ENCODE measurements around the gene MTCL1.

The MTCL1 gene

GRCh38 chr18:8794934-8795280 lies 89.6 kb downstream of the MTCL1 start:
- DNase-seq, result no peak

GRCh38 chr18:8795586-8796325 lies 90.4 kb downstream of the MTCL1 start:
- peak; percentile 86 for DNase-seq

DNA sequence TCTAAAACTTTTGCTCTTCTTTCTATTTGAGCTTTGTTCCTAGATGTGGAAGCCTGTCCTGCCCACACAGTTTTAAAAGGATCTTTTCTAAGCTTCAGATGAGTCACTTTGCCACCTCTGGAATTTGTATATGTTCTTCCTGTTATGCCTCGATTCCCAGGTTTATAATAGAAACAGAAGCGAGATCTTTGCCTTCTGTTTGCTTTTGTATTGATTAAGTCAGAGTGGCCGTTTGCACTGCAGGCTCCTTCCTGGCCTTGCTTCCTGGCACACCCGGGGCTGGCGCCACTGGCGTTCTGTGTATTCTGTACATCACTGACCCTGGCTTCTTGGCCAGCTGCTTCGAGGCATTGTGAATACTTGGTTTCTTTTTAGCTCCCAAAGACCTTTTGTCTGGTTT lies 91.8 kb downstream of the MTCL1 start:
- no peak for DNase-seq

DNA sequence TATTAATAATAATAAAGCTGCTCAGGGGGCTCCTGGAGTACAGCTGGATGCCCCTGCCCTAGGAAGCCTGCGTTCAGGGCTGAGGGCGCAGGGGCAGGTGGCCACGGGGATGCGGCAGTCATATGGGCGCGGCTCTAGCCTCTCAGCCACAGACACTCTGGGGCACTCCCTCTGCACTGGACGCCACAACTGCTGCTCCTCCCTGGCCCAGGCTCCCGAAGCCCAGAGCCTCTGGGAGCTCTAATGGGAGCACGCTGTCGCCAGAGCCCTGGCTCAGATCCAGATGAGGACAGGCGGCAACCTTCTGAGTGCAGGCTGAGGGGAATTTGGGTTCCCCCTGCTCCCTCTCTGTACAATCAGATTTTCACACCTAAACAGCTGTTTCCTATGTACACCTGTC lies 93.6 kb downstream of the MTCL1 start:
- peak; percentile 35 for DNase-seq

- no peak for DNase-seq
Observed at GRCh38 chr18:8799596-8800441, 94.5 kb downstream of the MTCL1 start.

DNA sequence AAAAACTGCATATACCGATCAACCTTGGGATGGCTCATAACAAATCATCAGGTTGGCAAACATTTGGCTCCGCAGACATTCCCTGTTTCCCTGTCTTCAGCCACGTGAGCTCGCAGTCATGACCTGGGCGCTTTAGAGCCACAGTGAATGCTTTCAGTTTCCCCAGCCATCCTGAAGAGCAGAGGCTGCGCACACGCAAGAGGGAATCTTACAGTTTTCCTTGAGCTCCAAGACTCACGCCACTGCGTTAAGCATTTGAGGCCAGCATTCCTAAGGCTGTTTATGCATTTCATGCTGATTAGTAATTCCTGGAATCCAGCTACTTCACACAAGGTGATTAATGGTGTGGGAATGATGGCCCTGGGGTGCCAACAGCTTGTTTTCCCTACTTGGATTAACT lies 95.1 kb downstream of the MTCL1 start:
- DNase-seq, result no peak

DNA sequence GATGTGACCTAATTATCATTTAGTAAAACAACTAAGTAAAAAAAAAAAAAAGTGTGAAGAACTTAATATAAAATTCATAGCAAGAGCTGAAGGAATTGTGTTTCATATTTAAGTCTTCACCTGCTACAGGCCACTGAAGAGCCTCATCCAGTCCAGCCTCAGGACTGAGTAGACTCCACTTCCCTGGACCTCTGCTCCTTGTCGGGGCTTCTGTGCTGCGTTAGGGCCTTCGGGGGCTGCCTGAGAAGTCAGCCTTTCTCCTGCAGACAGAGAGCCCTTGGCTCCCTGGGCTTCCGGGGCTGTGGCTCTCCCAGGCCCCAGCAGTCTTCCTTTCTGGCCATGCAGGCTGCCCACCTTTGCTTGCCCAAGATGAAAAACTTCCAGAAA lies 95.5 kb downstream of the MTCL1 start:
- DNase-seq, result no peak

DNA sequence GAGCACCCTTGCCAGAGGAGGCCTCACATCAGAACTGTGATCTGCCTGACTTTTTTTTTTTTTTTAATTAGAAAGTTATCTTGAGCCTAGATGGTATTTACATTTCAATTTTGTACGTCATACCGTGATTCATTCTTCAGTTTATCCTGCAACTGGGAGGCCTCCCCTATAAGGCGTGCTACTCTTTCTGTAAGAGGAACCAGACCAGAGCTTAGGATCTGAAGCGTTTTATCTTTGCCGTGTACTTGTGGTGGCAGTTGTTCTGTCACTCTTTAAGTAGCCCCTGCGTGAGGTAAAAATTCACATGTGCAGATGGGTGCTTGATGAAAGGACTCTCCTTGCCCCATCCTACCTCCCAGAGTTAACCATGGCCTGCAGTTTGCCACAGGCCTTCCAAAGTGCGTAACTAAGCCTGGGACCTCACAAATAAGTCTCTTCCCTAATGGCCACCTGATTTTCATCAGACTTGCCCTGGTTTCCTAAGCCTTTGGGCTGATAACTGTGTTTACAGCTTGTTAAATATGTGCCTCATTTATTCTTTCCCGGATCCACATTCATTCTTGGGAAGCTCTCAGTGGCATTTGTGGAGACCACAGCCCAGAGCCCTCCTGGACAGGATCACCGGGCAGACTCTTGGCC lies 96.0 kb downstream of the MTCL1 start:
- DNase-seq, result no peak

- DNase-seq, result no peak
Observed at GRCh38 chr18:8802017-8802672, 96.8 kb downstream of the MTCL1 start.

DNA sequence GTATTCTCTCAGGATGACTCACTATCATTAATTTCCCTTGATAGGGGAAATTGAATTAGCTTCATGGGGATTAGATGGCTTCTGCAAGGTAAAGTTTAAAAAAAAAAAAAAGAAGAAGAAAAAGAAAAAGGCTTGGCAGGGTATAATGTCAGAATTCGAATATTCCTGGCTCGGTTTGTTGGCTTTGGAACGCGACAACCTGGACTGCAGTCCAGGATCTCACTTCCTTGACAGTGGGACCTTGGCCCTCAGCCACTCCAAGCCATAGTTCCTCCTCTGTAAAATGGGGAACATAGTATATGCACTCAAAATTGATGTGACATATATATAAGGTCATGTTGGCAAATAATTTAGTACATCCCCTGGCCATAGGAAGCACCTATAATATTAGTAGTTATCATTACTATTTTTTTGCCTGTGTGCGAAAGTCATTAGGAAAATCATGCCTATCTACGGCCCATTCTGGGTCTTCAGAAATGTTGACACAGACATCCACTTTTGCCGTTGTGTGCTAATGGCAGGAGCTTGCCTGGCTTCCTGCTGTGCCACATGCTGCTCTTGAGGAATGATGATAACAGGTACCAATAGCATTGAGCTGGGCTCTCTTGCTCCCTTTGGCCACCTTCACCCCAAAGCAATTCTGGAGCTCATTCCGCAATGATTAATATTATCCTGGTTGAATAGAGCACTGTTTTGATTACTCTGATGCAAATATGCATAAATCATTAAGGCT lies 97.9 kb downstream of the MTCL1 start:
- no peak for DNase-seq

DNA sequence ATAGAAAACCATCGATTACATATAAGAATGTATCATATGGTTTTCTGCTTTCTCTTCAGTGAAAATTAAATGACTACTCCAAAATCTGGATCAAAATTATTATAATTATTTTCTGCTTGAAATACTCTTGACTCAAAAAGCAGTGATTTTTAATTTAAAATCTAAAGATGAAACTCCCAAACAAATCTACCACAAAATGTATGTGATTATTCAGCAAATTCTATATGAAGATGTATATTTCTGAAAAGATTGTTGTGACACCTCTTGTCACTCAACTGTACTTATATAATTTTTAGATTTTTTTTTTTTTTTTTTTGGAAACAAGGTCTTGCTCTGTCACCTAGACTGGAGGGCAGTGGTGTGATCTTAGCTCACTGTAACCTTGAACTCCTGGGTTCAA lies 98.6 kb downstream of the MTCL1 start:
- DNase-seq, result no peak

- no peak for DNase-seq
Observed at GRCh38 chr18:8805552-8805951, 100.2 kb downstream of the MTCL1 start.

GRCh38 chr18:8806100-8806797 lies 100.9 kb downstream of the MTCL1 start:
- DNase-seq, result no peak

DNA sequence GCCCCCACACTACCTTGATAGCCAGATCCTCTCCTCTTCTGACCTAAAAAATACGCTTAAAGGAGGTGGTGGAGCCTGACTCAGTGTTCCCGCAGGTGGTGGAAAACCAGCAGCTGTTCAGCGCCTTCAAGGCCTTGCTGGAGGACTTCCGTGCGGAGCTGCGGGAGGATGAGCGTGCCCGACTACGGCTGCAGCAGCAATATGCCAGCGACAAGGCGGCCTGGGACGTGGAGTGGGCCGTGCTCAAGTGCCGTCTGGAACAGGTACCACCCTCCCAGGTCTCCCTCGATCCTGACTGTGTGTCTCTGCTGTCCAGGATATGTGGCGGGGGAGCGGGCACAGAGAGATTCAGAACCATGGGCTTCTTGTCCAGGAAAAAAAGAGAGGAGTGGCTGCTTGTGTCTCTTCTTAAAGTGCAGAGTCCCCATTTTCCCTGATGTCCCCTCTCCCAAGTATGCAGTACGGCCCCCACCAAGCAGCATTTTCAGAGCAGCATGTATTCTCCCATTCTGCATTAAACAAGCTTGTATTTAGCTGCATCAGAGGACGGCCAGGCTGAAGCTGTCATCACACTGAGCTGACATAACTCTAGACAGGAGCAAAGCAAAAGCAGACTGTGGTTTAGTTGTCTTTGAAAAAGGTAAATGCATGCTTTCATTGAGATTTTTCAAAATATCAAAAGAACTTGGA lies 101.6 kb downstream of the MTCL1 start:
- DNase-seq, result no peak

DNA sequence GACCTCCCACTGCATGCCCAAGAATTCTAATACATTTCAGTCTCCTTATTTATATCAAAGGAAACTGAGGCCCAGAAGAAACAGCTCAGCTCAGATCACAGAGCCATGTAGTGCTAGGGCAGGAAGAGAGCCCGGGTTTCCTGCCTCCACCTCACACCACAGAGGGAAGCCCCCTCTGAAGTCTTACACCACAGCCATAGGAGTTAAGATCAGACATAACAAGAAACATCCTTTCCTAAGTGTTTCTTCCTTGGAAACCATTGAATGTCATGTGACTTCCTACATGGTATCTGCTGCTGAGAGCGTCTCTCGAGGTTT lies 102.1 kb downstream of the MTCL1 start:
- DNase-seq, result no peak

- DNase-seq, result no peak
Observed at GRCh38 chr18:8808001-8808400, 102.6 kb downstream of the MTCL1 start.

DNA sequence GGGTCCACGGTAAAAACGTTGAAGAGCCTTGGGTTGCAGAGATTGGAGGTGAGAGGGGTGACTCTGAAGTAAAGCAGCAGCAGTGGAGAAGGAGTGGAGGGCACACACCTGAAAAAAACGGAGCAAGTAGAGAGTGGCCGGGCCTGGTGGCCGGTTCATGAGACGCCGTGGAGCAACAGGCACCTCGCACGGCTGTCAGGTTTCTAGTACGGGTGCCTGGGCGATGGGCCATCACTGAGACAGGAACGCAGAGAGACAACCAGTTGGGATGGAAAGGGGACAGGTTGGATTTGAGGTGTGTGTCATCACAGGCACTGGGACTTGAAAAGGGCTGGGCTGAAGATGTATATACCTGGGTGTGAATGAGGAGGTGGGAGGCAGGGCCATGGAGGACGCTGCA lies 104.2 kb downstream of the MTCL1 start:
- no peak for DNase-seq

GRCh38 chr18:8810157-8810556 lies 104.8 kb downstream of the MTCL1 start:
- no peak for DNase-seq

- no peak for DNase-seq
Observed at GRCh38 chr18:8811115-8811514, 105.8 kb downstream of the MTCL1 start.

DNA sequence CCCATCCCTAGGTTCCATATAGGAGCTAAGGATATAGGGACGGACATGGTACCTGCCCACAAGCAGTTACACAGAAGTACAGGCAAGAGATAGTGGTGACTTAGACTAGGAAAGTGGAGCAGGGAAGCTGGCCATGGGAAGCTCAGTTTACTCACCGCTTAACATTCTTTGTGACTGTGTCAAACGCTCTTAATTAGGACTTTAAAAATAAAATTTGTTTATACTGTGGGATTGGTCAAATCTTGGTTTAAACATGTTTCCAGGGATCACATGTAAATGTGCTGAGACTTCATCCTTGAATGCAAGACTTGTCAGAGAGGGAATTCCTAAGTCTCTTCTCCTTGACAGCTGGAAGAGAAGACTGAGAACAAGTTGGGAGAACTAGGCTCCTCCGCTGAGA lies 107.3 kb downstream of the MTCL1 start:
- no peak for DNase-seq

DNA sequence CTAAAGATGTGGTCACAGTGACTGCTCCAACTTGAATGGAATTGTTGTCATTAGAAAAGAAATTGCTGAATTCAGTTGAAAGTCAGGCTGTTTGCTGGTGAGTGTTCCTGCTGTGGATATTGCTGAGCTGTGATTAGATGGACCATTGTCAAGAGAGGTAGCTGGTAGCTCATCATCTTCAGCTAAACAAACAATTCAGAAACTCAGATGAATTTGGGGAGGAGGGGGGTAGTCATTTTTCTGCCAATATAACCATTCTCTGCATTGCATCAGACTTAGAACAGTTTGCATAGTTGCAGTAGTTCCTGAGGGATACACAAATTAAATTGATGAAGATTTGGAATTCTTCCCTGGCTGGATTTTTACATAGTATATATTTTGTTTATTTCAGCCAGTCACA lies 108.3 kb downstream of the MTCL1 start:
- DNase-seq, result no peak

DNA sequence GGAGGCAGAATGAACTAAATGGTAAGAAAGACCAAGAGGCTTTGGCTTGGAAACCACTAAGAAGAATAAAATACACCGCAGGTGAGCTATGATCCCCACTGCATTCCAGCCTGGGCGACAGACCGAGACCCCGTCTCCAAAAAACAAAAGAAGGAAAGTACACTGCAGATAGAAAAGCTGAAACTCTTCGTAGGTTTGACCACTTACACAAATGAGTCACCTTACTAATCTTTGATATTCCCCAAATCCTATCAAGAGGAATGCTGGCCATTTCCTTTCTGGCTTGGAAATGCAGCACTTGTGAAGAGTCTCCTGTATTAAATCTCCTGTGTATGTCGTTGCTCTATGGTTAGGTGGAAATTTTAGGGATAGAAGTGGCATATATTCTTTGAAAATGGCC lies 108.8 kb downstream of the MTCL1 start:
- no peak for DNase-seq

Data from hematopoietic multipotent progenitor cell treated with erythropoietin and hydrocortisone succinate and interleukin-3 and kit ligand, for 4 days (in vitro differentiated cells).